ENCODE measurements around the gene PIPOX. TPM values are rescaled to one million over a fixed set of nuclear protein-coding genes. Genes with fewer than 3 reads are reported as not detected.

The PIPOX gene
- total RNA-seq: 2.0 and 2.8 TPM in 2 replicates

DNA sequence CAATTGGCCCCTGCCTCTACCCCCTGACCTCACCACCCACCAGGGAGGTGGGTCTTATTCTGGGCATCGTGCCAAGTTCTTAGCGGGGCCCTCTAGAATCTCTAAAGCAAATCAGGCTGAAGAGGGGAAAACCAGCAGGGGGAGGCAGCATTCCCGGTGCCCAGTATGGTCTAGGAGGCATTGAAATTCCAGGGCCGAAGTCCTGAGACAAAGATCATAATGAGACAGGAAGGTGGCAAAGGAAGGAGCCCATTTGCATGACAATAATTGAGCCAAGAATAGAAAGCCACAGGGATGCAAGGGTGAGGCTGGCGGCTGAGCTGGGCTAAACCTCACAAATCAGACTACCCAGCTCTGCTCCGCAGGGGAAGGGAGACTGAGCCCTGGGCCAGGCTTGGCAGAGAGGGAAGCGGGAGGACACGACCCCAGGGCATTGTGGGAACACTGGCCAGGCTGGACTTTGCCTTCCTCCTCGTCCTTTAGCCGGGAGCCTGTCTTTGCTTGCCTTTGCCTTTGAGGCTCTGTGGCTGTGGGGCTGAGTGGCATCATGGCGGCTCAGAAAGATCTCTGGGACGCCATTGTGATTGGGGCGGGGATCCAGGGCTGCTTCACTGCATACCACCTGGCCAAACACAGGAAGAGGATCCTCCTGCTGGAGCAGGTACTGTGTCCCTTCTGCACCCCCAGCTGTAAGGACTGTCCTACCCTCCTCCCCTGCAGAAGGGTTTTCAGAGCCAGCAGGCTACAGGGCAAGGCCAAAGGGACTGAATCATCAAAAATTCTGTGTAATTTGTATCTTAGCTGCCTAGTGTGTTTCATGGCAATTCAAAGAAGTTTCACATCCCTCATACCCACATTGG is at the start of gene PIPOX:
Gene PIPOX, plus strand, starts transcription at position 463 of the 860 bp plus-strand sequence. Its CDS starts 85 bp downstream, at position 548.
- Mint-ChIP-seq H3K27me3 (ENCODE audit: low read depth) (peaks cover 3% of the 10 kb centered on the region), H3K27ac (no peak within 1 kb of the TSS)

GRCh38 chr17:28993645-28994426 is 49.1 kb upstream of the PIPOX start:
- no peaks in the 10 kb centered on the region for H3K9me3 Mint-ChIP-seq
- peaks cover 3% of the 10 kb centered on the region for H3K27me3 Mint-ChIP-seq (ENCODE audit: low read depth)
- DNase-seq (ENCODE audit: low spot score): no peak
- H3K27ac Mint-ChIP-seq: no peak overlapping the region
- no peaks in the 10 kb centered on the region for H3K4me1 Mint-ChIP-seq (ENCODE audit: low read depth)
- no peaks in the 10 kb centered on the region for H3K36me3 Mint-ChIP-seq (ENCODE audit: low read depth)
- H3K4me3 Mint-ChIP-seq (ENCODE audit: low read depth): no peak overlapping the region
- intact Hi-C loops (cut with micrococcal nuclease): no loop called here

More for the DNA sequence above, at the start of gene PIPOX:
- H3K36me3 Mint-ChIP-seq (ENCODE audit: low read depth): no peaks in the 10 kb centered on the region
- no peak within 1 kb of the TSS for H3K4me3 Mint-ChIP-seq (ENCODE audit: low read depth)
- H3K4me1 Mint-ChIP-seq (ENCODE audit: low read depth): peaks cover 5% of the 10 kb centered on the region
- intact Hi-C loops (cut with micrococcal nuclease): no loop called here
- no peaks in the 10 kb centered on the region for H3K9me3 Mint-ChIP-seq
- no peak for DNase-seq (ENCODE audit: low spot score)

- Mint-ChIP-seq H3K36me3 (ENCODE audit: low read depth) (no peaks in the 10 kb centered on the region), H3K4me3 (ENCODE audit: low read depth) (no peak overlapping the region), H3K9me3 (no peaks in the 10 kb centered on the region), H3K27ac (no peak overlapping the region), H3K27me3 (ENCODE audit: low read depth) (peaks cover 2% of the 10 kb centered on the region), H3K4me1 (ENCODE audit: low read depth) (no peaks in the 10 kb centered on the region)
- DNase-seq (ENCODE audit: low spot score): no peak
- intact Hi-C loops (cut with micrococcal nuclease): no loop called here
Observed at GRCh38 chr17:28996554-28997096, 46.3 kb upstream of the PIPOX start.

- no peak overlapping the region for H3K4me3 Mint-ChIP-seq (ENCODE audit: low read depth)
- intact Hi-C loops (cut with micrococcal nuclease): no loop called here
Observed at GRCh38 chr17:28997806-28998205, 45.1 kb upstream of the PIPOX start.

GRCh38 chr17:28999206-28999605 is 43.7 kb upstream of the PIPOX start:
- intact Hi-C loops (cut with micrococcal nuclease): no loop called here
- Mint-ChIP-seq H3K36me3 (ENCODE audit: low read depth) (no peaks in the 10 kb centered on the region), H3K27me3 (ENCODE audit: low read depth) (peaks cover 14% of the 10 kb centered on the region), H3K9me3 (no peaks in the 10 kb centered on the region), H3K4me3 (ENCODE audit: low read depth) (no peak overlapping the region), H3K27ac (no peak overlapping the region), H3K4me1 (ENCODE audit: low read depth) (no peaks in the 10 kb centered on the region)
- no peak for DNase-seq (ENCODE audit: low spot score)

More at GRCh38 chr17:28997806-28998205, 45.1 kb upstream of the PIPOX start:
- H3K27me3 Mint-ChIP-seq (ENCODE audit: low read depth): peaks cover 4% of the 10 kb centered on the region
- no peaks in the 10 kb centered on the region for H3K36me3 Mint-ChIP-seq (ENCODE audit: low read depth)
- H3K9me3 Mint-ChIP-seq: no peaks in the 10 kb centered on the region
- H3K4me1 Mint-ChIP-seq (ENCODE audit: low read depth): no peaks in the 10 kb centered on the region
- DNase-seq (ENCODE audit: low spot score): no peak
- no peak overlapping the region for H3K27ac Mint-ChIP-seq

GRCh38 chr17:29000973-29001372 is 42.0 kb upstream of the PIPOX start:
- Mint-ChIP-seq H3K4me1 (ENCODE audit: low read depth) (no peaks in the 10 kb centered on the region), H3K9me3 (no peaks in the 10 kb centered on the region), H3K27me3 (ENCODE audit: low read depth) (peaks cover 23% of the 10 kb centered on the region), H3K36me3 (ENCODE audit: low read depth) (no peaks in the 10 kb centered on the region), H3K4me3 (ENCODE audit: low read depth) (no peak overlapping the region), H3K27ac (no peak overlapping the region)
- DNase-seq (ENCODE audit: low spot score): no peak
- intact Hi-C loops (cut with micrococcal nuclease): no loop called here

GRCh38 chr17:29002811-29003210 is 40.1 kb upstream of the PIPOX start:
- no peak overlapping the region for H3K4me3 Mint-ChIP-seq (ENCODE audit: low read depth)
- no peaks in the 10 kb centered on the region for H3K4me1 Mint-ChIP-seq (ENCODE audit: low read depth)
- H3K27ac Mint-ChIP-seq: no peak overlapping the region
- no peaks in the 10 kb centered on the region for H3K9me3 Mint-ChIP-seq
- H3K36me3 Mint-ChIP-seq (ENCODE audit: low read depth): no peaks in the 10 kb centered on the region
- no peak for DNase-seq (ENCODE audit: low spot score)
- H3K27me3 Mint-ChIP-seq (ENCODE audit: low read depth): peaks cover 36% of the 10 kb centered on the region
- intact Hi-C loops (cut with micrococcal nuclease): no loop called here

DNA sequence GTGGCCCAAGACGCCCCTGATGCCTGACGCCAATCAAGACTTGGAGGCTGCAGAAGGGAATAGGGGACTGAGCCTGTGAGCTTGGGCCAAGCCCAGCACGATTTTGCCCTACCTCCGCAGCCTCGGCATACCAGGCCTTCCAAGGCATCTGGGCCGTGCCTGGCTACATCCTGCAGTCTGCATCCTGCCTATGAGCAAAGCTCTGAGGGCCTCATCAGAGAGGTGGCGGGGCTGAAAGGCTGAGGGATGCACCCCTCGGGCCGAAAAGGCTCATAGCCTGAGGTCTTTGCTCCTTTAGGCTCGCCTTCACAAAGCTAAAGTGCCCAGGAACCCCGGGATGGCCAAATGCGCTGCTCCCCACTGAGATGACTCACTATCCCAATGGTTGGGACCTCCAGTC is 39.7 kb upstream of the PIPOX start:
- Mint-ChIP-seq H3K4me3 (ENCODE audit: low read depth) (no peak overlapping the region), H3K9me3 (no peaks in the 10 kb centered on the region), H3K36me3 (ENCODE audit: low read depth) (no peaks in the 10 kb centered on the region), H3K27me3 (ENCODE audit: low read depth) (peaks cover 38% of the 10 kb centered on the region), H3K27ac (no peak overlapping the region), H3K4me1 (ENCODE audit: low read depth) (no peaks in the 10 kb centered on the region)
- intact Hi-C loops (cut with micrococcal nuclease): no loop called here
- no peak for DNase-seq (ENCODE audit: low spot score)

- Mint-ChIP-seq H3K4me1 (ENCODE audit: low read depth) (no peaks in the 10 kb centered on the region), H3K27me3 (ENCODE audit: low read depth) (peaks cover 41% of the 10 kb centered on the region), H3K27ac (no peak overlapping the region), H3K4me3 (ENCODE audit: low read depth) (no peak overlapping the region), H3K9me3 (no peaks in the 10 kb centered on the region), H3K36me3 (ENCODE audit: low read depth) (no peaks in the 10 kb centered on the region)
- intact Hi-C loops (cut with micrococcal nuclease): no loop called here
- DNase-seq (ENCODE audit: low spot score): no peak
Observed at GRCh38 chr17:29004081-29004692, 38.8 kb upstream of the PIPOX start.

DNA sequence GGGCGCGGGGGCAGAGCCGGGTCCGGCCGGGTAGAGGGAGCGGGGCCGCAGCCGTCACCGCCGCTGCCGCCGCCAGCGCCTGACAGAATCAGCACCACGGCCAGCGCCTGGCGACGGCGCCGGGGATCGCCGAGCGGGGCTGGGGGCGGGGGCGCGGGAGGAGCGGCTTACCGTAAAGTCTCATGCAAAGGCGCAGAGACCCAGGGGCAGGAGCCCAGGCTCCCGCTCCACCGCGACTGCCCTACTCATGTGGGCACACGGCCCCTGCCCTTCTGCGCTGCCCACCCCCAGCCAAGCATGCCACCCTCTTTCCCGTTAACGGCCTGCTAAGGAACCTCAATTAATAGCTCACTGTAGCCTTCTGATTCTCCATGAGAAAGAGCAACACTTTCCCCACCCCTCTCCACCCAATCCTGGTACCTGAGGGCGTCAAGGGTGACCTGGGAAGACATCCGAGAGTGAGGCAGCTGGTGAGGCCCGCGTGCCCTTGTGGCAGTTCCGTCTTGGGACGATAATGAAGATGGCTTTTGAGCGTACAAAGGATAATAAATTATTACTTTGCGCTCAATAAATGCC is 36.9 kb upstream of the PIPOX start, which contains the start of gene SEZ6:
Gene SEZ6, minus strand, starts transcription at position 98 of the 576 bp plus-strand sequence. CDS start 164 bp downstream, outside the sequence.
- intact Hi-C loops (cut with micrococcal nuclease): no loop called here
- H3K27me3 Mint-ChIP-seq (ENCODE audit: low read depth): peaks cover 46% of the 10 kb centered on the region
- H3K36me3 Mint-ChIP-seq (ENCODE audit: low read depth): no peaks in the 10 kb centered on the region
- H3K27ac Mint-ChIP-seq: no peak within 1 kb of the TSS
- no peaks in the 10 kb centered on the region for H3K4me1 Mint-ChIP-seq (ENCODE audit: low read depth)
- peak; percentile 65 for DNase-seq (ENCODE audit: low spot score)
- no peak within 1 kb of the TSS for H3K4me3 Mint-ChIP-seq (ENCODE audit: low read depth)
- no peaks in the 10 kb centered on the region for H3K9me3 Mint-ChIP-seq

- Mint-ChIP-seq H3K27me3 (ENCODE audit: low read depth) (peaks cover 46% of the 10 kb centered on the region), H3K36me3 (ENCODE audit: low read depth) (no peaks in the 10 kb centered on the region), H3K4me1 (ENCODE audit: low read depth) (peaks cover 2% of the 10 kb centered on the region), H3K9me3 (no peaks in the 10 kb centered on the region), H3K27ac (no peak overlapping the region), H3K4me3 (ENCODE audit: low read depth) (no peak overlapping the region)
- no peak for DNase-seq (ENCODE audit: low spot score)
- intact Hi-C loops (cut with micrococcal nuclease): no loop called here
Observed at GRCh38 chr17:29007456-29007855, 35.5 kb upstream of the PIPOX start.

DNA sequence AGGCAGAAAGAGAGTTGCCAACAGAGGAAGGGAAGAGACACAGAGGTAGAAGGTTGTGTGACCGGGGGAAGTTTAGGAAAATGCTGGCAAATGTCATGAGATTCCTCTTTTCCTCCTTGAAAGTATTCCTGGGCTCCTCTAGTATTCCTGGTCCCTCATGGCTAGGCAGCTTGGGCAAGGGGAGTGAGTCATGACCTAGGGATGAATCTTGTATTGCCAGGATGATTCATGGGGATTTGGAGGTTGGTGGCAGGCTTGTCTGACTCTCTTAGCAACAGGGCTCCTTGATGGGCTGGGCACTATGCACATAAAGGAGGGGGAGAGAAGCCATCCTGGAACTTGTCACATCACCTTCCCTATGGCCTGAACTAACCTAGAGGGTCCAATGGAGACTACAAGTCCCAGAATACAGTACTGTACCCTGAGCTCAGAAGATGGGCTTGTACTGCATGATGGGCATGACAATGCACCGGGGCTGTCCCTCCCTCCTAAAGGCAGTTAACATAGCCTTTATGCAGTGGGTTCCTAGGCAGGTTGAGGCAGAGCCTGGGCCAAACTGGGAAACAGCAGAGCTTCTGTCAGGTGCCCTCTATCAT is 35.0 kb upstream of the PIPOX start:
- Mint-ChIP-seq H3K4me1 (ENCODE audit: low read depth) (peaks cover 2% of the 10 kb centered on the region), H3K36me3 (ENCODE audit: low read depth) (no peaks in the 10 kb centered on the region), H3K4me3 (ENCODE audit: low read depth) (no peak overlapping the region), H3K27ac (no peak overlapping the region), H3K9me3 (no peaks in the 10 kb centered on the region), H3K27me3 (ENCODE audit: low read depth) (peaks cover 43% of the 10 kb centered on the region)
- no peak for DNase-seq (ENCODE audit: low spot score)
- intact Hi-C loops (cut with micrococcal nuclease): no loop called here
